HG03571 (cell line): ENCODE data around the gene CALM1.
A peak's percentile ranks its signal among the peaks of the same experiment; 100 is the strongest.

Experiments
- ATAC-seq: cut with Tn5 transposase; IDR thresholded peaks from one replicate; pipeline ENCODE4 v1.9.1; 2021; ENCODE audit not compliant: unreplicated experiment

The CALM1 gene

DNA sequence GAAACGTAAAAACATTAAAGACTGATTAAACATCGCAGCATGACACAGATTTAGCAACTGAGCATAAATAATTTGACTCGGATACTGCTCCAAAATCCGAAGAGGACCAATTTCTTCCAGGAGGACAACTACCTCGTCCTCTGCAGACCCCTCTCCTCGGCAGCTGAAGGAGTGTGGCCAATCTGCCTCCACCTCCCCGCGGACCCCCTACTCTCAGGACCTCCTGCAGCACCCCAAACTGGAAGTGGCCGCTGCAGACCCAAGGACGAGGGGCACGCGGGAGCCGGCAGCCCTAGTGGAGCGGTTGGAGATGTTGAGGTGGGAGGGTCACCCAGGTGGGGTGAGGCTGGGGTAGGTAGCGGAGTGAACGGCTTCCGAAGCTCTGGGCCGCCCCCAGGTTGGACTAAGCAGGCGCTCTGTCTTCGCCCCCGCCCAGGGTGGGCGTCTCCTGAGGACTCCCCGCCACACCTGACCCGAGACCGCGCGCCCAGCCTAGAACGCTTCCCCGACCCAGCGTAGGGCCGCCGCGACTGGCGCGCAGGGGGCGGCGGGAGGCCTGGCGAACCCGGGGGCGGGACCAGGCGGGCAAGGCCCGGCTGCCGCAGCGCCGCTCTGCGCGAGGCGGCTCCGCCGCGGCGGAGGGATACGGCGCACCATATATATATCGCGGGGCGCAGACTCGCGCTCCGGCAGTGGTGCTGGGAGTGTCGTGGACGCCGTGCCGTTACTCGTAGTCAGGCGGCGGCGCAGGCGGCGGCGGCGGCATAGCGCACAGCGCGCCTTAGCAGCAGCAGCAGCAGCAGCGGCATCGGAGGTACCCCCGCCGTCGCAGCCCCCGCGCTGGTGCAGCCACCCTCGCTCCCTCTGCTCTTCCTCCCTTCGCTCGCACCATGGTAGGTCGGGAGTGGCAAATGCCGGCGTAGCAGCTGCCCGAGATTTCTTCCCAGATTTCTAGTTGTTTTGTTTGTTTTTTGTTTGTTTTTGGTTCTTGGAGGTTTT is at the start of gene CALM1:
CALM1 (plus strand) TSS at position 689 of the 999 bp plus-strand sequence; CDS start at position 891, 202 bp downstream.
- peak; percentile 62 for ATAC-seq

DNA sequence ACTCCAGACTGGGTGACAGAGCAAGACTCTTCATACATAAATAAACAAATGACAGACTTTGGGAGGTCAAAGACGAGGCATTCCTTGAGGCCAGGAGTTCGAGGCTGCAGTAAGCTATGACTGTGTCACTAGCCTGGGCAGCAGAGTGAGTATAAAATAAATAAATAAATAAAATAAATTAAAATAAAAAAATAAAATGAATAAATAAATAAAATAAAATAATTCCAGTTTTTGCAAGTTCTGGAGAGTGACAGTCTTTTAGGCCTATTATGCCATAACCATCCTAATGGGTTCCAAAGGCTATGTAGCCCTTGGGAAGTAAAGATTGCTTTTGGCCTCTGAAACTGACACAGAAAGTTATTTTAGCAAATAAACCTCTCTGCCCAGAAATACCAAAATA is 48.6 kb upstream of the CALM1 start:
- no peak for ATAC-seq

DNA sequence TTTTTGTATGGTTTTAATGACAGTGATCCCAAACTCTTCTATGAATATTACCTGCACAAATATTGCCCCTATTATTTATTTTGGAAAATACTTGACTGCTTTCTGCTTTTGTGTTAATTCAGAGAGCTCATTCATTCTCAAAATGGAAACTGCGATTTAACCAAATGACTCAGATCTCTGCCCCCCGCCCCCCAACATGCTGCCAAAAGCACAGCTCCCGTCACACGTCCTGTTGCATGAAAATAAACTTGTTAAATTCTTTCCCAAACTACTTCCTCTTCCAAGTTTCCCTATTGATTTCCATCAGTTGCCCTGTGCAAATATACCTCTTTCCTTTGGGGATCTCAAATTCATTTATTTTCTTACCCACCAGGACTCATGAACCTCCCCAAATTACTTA is 47.1 kb upstream of the CALM1 start:
- ATAC-seq = no peak

DNA sequence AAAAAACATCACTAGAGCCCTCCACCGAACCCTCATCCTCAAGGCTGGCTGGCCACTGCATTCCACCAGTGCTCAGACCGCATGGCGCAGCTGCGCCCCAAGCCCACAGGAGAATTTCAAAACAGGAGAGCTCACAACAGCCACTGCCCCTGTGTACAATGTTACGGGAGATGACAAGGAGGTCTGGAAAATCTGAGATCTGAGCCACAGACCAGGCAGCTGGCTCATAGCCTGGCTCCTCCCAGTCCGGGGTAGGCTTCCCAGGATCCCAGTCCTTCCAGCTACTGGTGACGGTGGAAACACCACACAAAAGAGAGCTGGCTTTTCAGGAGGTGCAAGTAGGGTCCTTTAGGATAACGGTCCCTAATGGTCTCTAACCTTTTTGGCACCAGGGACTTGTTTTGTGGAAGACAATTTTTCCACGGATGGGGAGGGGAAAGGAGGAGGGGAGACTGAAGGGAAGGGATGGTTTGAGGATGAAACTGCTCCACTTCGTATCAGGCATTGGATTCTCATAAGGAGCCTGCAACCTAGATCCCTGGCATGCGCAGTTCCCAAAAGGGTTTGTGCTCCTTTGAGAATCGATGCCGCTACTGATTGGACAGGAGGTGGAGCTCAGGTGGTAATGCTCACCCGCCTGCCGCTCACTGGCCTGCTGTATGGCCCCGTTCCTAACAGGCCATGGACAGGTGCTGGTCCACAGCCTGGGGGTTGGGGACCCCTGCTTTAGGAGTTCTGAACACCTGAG is 42.1 kb upstream of the CALM1 start:
- ATAC-seq = no peak

DNA sequence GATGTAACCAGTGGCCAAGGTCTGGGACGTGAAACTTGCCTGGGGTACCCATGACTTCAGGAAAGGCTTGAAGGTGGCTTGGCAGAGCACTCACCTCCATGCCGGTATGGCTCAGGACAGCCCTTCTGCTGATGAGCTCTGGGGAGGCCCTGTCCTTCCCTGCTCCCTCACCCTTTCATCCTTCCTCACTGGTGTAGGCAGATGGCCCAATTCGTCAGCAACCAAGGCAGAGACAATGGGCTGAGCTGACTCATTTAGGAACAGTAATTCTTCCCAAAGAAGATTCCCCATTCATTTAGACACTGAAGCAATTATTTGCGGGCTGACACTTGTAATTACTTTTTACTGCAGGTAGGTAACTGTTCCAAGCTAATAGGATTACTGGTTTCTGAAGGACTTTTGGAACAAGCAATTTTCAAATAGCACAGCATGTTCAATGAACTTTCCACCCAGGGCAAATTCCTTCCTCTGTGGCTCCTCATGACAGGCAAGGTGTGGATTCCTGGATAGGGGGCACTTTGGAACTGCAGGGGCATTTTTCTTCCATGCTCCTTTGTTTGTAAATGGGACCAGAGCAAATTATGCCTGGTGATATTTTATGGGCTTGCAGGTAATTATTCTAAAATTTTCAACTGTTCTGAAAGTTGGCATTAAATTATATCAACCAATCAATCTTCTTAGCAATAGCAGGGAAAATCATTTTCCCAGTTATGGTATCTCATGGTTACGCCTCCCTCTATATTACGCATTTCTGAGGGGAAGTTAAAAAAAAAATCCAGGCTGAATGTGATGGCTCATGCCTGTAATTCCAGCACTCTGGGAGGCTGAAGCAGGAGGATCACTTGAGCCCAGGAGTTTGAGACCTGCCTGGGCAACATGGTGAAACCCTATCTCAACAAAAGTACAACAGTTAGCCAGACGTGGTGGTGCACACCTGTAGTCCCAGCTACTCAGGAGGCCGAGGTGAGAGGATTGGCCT is 41.0 kb upstream of the CALM1 start:
- ATAC-seq = no peak

DNA sequence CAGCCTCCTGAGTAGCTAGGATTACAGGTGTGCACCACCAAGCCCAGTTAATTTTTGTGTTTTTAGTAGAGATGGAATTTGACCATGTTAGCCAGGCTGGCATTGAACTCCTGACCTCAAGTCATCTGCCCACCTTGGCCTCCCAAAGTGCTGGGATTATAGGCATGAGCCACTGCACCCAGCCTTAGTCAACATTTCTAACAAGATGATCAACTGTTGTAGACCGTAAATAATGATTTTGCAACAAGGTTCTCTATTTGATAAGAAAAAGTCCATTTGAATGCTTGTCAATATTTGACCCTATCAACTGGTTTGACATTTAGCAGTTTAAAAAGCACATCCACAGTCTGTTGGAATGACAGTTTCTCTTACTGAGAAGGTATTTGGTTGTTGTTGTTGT is 39.9 kb upstream of the CALM1 start:
- ATAC-seq = no peak

DNA sequence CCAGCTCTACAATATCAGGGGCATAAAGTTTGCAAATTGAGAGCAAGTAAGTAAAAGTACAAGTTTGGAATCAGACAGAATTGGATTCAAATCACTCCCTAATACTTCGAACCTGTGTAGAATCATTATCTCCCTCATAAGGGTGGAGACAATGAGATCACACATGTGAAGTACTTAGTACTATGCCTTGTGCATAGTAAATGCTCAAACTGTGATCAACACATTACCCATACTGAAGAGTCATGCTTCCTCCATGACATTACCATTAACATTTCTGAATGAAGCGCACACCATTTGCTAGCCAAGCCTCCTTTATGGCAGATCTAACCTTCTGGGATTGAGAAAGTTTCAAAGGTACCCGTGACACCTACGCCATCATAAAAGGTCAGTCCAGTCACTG is 38.5 kb upstream of the CALM1 start:
- ATAC-seq = no peak

DNA sequence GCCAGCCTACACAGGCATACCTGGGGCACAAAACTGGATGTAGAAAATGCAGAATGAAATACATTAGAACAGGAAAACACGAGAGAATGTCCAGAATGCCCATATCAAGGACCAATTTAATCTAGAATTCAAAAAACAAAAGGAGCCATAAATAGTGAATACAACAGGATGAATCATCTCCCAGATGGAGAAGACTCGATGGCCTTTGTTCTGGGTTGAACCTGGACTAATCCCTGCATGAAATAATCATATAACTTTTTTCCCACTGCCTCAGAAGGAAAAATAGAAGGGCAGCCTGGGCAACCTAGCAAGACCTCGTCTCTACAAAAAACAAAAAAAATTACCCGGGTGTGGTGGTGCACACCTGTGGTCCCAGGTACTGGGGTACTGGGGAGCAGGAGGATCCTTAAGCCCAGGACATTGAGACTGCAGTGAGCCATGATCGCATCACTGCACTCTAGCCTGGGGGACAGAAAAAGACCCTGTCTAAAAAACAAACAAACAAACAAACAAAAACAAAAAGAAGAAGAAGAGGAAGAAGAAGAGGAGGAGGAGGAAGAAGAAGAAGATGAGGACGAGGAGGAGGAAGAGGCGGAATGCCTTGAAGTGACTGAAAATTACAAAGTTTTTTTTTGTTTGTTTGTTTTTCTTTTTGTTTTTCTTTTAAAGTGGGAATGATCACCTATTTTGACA is 34.8 kb upstream of the CALM1 start:
- no peak for ATAC-seq

DNA sequence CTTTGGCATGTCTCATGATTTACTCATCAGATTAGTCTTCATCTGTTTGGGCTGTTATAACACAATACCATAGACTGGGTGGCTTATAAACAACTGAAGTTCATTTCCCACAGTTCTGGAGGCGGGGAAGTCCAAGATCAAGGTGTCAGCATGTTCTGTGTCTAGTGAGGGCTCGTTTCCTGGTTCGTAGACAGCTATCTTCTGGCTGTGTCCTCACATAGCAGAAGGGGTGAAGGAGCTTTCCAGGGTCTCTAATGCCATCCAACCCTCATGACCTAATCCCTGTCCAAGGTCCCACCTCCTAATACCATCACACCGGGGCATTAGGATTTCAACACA is 34.3 kb upstream of the CALM1 start:
- ATAC-seq = no peak

DNA sequence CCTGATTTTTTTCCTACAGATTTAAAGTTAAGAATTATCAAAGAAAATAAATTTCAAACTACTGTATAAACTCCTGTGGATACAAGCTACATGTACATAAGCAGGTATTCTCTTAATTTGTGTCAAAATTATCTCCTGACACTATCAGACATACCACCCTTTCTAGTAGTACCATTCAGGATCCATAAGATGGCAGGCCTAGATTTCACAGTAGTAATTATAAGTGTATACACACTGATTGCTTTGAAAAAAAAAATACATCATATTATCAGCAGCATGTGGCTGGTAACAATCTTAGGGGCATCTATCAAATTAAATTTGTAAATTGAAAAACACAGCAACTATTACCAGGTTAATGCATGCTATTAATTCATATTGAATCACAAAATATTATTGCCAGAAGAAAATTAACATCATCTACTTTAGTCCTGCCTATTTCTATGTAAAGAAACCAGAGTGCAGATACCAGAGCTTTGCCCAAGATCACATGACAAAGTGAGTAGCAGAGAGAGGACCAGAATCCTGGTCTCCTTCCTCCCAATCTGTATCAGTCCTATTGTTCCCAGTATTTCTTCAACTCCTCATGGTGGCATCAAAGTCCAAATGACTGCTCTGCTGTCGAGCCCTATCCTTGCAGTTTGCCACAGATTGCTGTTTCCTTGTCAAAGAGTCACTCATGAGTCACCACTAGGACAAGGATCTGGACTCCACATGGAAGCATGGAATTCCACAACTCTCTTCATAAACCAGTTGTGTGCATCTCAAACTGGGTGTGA is 27.7 kb upstream of the CALM1 start:
- no peak for ATAC-seq

DNA sequence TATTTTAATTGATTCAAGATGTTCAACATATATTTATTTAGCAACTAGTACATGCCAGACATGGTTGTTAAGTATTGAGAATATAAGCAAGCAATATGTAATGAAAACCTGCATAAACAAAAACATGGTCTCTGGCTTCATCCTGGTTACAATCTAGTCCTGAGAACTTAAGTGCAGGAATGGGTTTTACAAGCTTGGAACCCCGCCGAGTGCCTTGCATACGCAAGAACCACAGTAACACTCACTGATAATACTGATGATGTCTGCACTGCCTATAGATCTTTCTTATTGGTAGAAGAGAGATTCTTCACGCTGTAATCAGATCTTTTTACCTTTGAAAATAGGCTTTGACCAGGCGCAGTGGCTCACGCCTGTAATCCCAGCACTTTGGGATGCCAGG is 22.9 kb upstream of the CALM1 start:
- ATAC-seq = no peak

DNA sequence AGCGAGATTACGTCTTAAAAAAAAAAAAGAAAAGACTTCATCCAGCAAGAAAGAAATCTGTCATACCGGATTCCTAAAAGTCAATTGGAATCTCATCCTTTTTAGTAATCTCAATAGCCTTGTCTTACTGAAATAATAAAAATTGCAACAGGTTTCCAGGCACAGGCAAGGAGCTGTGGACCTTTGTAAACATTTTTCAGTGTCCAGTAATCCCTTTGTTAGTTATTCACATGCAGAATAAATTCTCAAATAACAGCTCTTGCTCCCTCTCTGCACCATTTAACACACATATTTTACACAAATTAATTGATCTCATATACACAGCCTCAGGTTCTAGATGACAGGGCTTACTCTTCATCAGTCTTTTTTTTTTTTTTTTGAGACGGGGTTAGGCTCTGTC is 22.0 kb upstream of the CALM1 start:
- ATAC-seq = no peak

DNA sequence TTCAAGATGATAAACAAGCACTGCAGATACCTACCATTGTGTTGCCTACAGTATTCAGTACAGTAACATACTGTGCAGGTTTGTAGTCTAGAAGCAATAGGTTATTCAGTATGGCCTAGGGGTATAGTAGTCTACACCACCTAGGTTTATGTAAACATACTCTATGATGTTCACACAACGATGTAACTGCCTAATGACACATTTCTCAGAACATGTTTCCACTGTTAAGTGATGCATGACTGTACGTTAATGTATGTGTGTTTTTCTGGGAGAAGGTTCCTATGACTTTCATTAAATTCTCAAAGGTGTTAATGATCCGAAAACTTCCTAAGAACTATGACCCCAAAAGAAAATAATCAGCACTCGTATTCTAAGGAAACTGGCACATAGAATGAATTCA is 20.9 kb upstream of the CALM1 start:
- ATAC-seq = no peak

DNA sequence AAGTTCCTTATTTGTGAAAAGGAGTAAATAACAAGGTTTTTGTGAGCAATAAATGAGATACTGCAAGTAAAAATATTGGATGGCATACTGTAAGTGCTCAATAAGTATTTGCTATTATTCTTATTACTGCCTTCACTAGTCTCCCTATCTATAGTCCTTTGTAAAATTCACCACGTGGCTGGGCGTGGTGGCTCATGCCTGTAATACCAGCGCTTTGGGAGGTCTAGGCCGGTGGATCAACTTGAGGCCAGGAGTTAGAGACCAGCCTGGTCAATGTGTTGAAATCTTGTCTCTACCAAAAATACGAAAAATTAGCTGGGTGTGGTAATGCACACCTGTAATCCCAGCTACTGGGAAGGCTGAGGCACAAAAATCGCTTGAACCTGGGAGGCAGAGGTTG is 18.6 kb upstream of the CALM1 start:
- ATAC-seq = no peak

DNA sequence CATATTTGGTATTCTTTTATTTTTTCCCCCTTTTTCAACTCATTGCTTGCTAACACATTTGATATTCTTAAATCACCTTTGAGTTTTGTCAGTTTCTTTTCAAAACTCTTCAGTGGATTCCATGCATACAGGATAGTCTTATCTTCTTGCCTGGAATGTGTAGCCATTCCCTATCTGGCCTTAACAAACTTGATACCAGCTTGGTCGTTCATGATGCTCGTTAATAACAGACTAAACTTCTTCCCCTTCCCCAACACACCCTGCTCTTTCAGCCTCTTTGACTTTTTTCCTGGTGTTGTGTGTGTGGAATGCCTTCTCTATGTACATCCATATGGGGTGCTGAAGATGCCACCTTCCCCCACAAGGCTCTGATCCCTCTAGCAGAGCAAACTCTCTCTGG is 17.7 kb upstream of the CALM1 start:
- no peak for ATAC-seq

DNA sequence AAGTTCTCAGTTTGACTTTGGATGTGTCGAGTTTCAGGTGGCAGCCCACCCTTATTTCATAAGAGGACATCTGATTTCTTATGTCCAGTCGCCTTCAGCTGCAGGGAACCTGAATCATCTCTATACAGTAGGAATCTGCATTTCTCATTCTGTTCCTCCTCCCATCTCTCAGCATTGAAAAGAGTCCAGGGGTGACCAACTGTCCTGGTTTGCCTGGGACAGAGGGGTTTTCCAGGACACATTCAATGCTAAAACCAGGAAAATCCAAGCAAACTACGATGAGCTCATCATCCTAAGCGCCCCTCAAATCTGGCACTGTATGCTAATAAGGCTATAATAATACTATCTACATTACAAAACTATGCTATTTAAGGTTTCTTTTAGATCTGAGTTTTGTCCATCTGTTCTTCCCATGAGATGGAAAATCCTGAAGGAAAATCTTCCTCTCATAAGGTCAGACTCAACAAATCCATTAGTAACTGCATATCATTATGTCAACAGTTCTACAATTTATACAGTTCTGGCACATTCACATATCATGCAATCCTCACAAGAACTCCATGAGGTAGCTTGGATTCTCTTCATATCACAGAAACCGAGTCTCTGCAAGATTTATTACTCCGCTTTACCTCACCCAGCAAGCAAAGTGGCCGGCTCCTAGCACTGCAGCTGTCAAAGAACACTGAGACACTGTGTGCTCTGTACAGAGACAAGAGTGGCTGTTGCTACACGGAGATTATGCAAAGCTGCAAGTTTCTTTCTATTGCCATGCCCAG is 15.6 kb upstream of the CALM1 start:
- ATAC-seq = no peak

DNA sequence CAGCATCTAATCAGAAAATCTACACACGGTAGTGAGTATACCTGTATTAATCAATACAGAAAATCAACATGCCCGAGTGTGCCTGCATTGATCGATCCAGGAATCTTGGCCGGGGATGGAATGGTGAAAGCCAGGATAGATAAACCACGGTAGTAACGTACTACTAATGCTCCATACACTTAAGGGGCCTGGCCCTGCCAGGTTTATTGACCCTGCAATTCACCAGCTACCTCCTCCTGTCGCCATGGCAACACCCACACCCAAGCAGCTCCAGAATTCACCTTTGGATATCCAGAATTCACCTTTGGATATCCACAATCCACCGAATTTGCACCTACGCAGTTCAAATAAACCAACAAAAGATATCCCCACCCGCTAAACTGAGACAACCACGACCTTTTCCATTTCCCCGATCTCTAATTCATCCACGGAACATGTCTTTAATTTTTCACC is 14.8 kb upstream of the CALM1 start:
- ATAC-seq = no peak

DNA sequence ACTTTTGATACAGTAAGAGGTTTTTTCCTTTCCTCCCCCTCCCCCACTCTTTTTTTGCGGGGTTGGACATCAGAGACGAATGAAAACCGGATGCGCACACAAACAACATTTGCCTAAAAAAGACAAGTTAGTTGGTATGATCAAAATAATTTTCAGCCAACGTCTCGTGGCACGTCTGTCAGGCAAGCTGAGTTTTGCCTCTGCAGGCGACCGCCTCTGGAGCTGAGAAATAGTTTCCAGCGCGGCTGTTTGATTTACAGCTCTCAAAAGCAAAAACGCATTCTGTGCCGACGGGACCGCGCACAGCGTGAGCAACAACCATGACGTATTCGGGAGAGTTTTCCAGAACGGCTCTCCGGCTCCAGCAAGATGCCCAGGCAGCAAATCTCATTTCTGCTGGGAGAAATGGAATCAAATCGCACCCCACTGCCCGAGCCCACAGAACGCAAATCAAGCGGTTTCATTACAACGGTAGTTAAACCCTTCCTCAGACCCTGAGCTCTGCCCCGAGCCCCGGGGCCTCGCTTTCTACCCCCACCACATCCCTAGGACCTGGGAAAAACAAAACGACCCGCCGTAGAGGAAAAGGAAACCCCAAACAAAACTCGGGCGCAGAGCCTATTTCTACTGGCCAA is 14.2 kb upstream of the CALM1 start:
- no peak for ATAC-seq
